ENCODE results near the gene ATP6V0C.
A peak's percentile ranks its signal among the peaks of the same experiment; 100 is the strongest.

ATP6V0C gene

DNA sequence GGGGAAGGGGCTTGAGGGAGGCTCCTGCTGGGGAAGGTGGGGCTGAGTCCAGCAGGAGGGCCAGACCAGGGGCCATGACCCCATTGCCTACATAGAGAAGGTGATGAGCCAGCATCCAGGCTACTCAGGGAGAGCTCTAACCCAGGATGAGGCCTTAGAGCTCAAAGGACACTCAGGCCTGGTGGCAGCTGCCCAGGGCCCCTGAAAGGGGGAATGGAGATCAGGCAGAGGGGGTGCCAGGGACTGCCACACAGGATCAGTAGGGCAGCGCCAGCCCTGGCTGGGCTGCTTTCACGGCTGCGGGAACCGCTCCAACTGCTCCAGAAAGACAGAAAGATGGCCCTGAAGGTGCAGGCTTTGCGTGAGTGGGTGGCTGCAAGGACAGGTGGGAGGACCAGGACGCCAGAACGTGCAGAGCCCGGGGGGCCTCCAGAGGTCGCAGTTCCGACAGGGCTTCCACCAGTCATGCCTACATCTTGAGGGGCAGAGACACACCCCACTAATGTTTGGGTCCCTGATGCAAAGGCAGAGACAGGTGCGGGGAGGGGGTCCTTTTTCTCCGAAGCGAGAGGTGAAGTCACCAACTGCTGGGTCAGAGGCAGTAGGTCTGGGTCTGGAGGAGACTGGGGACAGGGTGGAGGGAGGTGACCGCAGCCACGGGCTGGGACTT lies 882 bp upstream of the ATP6V0C start:
- DNase-seq, result peak; percentile 70

DNA sequence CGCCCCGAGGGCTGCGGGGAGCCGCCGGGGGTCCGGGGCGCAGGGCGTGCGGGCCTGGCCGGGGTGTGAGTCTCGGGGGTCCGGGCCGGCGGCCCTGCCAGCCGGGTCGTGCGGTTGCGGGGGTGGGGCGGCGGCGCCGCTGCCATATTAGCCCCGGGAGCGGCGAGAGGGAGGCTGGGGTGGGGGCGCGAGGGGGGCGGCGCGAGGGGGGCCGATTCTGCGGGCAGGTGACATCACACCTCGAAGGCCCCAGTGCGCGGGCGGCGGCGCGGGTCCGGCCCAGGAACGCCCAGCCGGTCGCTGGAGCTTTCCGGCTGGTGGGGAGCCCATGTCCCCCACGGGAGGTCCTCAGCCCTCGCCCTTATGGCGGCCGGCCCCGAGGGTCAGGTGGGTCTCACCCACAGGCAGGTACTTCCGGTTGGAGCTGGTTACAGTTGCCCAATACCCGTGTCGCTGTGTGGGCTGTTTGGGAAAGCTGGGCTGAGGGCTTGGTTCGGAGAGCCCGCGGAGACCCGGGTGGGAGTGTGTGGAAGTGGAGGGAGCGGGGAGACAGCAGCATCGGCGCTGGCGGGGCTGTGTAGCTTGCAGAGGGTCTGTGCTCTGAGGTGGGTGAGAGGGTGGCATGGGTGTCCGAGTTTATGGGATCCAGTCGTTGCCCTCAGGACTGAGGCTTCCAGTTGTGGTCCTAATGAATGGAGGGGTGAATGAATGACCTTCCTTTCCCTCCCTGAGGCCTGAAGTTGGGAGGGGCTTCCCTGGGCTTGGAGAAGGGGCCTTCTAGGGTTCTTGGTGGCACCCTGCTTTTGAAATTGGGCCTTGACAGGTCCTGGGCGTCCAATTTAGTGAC lies 804 bp downstream of the ATP6V0C start:
- DNase-seq, result peak; percentile 25

DNA sequence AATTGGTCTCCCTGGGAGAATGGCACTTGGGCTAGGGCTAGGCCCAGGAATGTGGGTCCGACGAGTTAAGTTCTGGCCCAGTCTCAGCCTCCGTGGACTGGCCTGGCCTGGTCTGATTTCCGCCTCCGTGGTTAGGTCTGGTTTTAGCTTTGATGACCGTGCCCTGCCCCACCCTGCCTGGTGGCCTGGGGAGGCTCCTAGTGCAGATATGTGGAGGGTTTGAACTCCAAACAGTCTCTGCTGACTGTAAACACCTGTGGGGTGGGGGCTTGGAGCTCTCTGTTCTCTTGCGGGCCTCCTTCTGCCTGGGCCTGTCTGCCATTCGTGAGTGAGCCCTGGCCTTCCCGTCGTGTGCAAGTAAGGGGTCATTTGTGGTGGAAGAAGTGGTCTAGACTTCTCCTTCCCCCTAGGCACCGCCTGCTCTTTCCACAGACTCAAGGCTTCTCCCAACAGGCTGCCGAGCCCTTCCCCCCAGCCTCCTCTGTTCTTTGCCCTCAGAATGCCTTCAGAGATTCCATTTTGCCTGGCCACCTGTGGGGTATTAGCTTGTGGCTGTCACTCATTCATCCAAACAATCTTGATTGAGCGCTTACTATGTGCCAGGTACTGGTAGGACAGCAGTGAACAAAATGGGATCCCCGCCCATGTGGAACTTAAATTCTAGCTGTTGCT lies 1.6 kb downstream of the ATP6V0C start:
- no peak for DNase-seq

DNA sequence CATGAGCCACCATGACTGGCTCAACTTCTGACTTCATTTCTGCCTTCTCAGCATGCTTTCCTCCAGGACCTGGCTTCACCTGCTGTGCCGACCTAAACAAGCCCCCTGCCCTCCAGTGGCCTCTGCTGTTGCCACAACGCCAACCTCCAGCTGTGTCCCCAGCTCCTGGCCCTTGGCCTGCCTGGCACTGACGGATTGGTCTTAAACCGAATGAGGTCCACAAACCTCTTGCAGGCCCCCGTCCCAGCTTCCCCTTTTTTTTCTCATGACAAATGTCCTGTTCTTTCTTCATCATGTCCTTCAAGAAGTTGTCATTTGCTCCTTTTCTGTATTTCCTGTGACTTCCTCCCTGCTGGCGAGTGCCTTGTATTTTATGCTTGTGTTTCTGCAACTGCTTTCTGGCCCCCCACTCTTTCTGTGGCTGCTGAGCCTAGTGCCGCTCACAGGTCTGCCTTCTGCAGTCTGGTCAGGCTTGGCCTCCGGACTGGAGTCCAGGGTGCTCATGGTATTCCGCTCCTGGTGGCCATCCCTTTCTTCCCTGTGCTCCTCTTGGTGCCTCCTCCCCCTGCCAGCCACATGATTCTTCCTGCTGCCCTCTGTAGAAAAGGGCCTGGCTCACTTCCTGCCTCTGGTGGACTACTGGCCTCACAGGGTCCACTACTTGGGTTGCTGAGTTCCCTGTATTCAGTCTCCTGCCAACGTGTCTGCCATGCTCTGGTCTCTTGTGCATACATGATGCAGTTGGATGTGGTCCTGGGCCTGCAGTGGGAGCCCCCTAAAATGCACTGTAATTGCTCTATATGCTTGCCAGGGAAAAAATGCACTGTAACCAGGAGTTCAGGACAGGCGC lies 2.9 kb downstream of the ATP6V0C start:
- DNase-seq, result no peak

GRCh38 chr16:2517954-2518605 lies 4.3 kb downstream of the ATP6V0C start:
- no peak for DNase-seq

DNA sequence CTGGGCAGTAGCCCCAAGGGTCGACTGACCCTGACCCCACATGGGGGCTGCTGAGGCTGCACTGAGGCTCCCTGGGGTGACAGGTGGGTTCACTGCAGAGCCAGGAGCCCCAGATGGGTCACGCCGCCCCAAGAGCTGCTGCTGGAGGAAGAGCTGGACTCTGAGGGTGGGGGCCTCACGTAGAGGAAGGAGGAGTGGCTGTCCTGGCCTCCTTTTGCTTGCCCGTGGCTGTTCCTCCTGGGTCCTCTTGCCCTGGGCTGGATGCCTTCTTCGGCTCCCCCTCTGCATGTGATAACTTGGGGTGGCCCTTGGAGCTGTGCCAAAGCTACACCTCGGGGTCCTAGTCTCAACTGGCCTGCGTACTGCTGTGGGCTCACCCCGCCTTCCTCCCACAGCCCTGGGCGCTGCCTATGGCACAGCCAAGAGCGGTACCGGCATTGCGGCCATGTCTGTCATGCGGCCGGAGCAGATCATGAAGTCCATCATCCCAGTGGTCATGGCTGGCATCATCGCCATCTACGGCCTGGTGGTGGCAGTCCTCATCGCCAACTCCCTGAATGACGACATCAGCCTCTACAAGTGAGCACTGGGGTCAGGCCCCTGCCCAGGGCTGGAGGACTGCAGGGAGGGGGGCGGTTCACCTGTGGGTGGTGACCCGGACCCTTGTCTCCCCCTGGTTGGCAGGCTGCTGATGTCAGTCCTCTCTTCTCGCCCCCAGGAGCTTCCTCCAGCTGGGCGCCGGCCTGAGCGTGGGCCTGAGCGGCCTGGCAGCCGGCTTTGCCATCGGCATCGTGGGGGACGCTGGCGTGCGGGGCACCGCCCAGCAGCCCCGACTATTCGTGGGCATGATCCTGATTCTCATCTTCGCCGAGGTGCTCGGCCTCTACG lies 5.3 kb downstream of the ATP6V0C start:
- DNase-seq, result peak; percentile 19

DNA sequence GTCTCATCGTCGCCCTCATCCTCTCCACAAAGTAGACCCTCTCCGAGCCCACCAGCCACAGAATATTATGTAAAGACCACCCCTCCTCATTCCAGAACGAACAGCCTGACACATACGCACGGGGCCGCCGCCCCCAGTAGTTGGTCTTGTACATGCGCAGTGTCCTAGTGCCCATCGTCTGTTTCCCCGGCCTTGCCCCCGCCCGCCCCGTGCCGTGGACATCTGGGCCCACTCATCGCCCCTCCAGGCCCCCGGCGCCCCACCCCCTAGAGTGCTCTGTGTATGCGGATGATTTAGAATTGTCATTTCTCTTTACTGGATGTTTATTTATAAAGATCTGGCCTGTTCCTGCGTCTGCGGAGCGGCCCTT lies 5.9 kb downstream of the ATP6V0C start:
- no peak for DNase-seq

DNA sequence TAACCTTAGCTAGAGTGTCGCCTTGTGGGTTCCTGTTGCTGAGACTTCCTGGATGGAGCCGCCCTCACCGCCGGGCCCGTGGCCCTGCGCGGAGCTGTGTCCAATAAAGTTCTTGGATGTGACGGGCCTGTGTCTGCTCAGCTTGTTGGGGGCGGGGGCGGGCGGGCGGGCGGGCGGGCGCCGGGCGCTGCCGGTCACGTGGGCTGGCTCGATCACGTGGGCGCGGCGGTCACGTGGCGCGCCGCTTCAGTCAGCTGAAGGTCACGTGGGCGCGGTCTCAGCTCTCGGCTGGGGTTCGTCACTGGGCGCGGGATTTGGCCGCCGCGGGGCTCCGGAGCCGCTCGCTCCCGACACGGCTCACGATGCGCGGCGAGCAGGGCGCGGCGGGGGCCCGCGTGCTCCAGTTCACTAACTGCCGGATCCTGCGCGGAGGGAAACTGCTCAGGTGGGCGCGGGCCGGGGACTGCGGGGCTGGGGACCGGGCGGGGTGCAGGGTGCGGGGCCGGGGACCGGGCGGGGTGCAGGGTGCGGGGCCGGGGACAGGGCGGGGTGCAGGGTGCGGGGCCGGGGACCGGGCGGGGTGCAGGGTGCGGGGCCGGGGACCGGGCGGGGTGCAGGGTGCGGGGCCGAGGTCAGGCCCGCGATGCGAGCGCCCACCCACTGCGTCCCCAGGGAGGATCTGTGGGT lies 6.5 kb downstream of the ATP6V0C start, which contains the start of gene AMDHD2:
AMDHD2 (plus strand) TSS at position 275 of the 687 bp plus-strand sequence; CDS start at position 363, 88 bp downstream.
- peak; percentile 88 for DNase-seq

GRCh38 chr16:2520784-2521531 lies 7.2 kb downstream of the ATP6V0C start:
- peak; percentile 21 for DNase-seq

- DNase-seq, result no peak
Measured at GRCh38 chr16:2523801-2524231, 10.1 kb downstream of the ATP6V0C start.

DNA sequence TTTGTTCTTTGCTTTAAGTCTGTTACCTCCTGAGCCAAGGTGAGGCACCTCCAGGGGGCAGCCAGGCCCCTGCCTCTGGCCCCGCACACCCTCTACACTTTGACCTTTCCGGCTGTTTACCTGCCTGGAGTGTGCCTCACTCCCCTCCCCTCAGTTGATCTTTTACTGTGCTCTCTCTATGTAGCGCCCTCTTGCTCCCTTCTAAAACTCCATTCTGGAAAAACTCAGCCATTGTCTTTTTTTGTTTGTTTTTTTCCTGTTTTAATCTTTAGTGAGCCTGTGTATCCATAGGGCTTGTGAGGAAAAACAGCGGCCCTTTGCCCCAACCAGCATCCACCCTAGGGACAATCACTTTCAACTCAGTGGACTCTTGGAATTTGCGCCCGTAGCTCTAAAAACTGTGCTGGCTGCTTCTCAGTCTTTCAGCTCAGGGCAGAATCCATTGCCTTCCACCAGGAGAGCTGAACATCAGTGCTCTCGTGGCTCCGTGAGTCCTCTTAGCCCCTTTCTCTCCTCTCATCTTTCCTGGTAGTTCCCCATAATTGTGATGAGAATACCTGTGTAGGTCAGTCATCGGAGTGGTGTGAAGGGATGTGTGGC lies 10.7 kb downstream of the ATP6V0C start:
- DNase-seq, result no peak

GRCh38 chr16:2526135-2526534 lies 12.4 kb downstream of the ATP6V0C start:
- no peak for DNase-seq

DNA sequence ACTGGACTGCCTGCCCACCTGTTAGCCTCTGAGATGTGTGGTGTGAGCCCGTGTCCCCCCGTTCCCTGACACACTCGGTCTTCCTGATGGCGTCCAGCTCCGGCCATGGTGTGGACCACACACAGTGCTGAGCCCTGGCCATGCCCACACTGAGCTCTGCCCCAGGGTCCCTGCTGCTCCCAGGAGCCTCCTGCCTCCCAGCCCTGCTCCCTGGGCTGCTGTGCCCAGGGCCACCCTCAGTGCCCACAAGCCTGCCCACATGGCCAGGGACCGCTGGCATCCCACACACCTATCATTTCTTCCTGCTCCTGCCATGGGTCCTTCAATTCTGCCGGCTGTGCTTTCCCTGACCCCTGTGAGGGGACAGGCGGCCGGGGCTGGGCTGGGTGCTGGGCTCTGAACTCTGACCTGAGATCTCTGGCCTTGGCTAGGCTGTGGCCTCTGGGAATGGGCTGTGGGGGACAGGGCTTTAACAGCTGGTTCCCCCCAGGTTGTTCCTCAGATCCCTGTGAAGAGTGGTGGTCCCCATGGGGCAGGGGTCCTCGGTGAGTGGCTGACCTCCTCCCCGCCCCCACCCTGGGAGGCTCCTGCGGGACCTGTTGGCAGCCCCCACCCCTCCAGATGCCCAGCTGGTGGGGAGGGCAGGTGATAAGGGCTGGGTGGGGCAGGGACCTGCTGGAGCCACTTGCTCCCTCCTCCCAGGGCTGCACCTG lies 13.5 kb downstream of the ATP6V0C start:
- no peak for DNase-seq

- no peak for DNase-seq
Measured at GRCh38 chr16:2527784-2528100, 14.0 kb downstream of the ATP6V0C start.

- no peak for DNase-seq
Measured at GRCh38 chr16:2528161-2529060, 14.7 kb downstream of the ATP6V0C start.

GRCh38 chr16:2529061-2529931 lies 15.5 kb downstream of the ATP6V0C start:
- DNase-seq, result no peak
